Natural killer cell (primary cell): ENCODE results near the gene POU6F2. TPM values are rescaled to one million over a fixed set of nuclear protein-coding genes. Genes with fewer than 3 reads are reported as not detected.

Source experiments
- ATAC-seq, 3 donors: fragments of 150-1000 bp in 2 of 3; fragments of 200-7000 bp in 1 of 3; cut with Tn5 transposase; 1 replicate in 1 of 3; 2 replicates in 2 of 3; pipeline ENCODE4 v1.10.0; 2021; ENCODE audit warnings: mild to moderate bottlenecking in 2 of 3, moderate library complexity in 2 of 3
- DNase-seq, 2 donors: peaks; one replicate each; pipeline versions ENCODE4 v3.0.0 to v3.0.0-alpha.2; 2013 to 2021; ENCODE audit warnings: mixed read lengths in 1 of 2
- H3K27ac ChIP-seq: one replicate; pipeline ENCODE4 v1.5.1; 2013; ENCODE audit warnings: mild to moderate bottlenecking, low read length
- H3K27me3 ChIP-seq: one replicate; pipeline ENCODE4 v1.6.1; 2013; ENCODE audit warnings: low read length; ENCODE audit not compliant: control insufficient read depth, insufficient read depth
- H3K36me3 ChIP-seq: one replicate; pipeline ENCODE4 v1.6.1; 2013; ENCODE audit warnings: low read length; ENCODE audit not compliant: control insufficient read depth, insufficient read depth
- H3K4me1 ChIP-seq: one replicate; pipeline ENCODE4 v1.6.1; 2013; ENCODE audit warnings: low read length; ENCODE audit not compliant: control insufficient read depth, insufficient read depth
- H3K4me3 ChIP-seq: one replicate; pipeline ENCODE4 v1.5.1; 2013; ENCODE audit warnings: low read length
- H3K9me3 ChIP-seq: one replicate; pipeline ENCODE4 v1.6.1; 2013; ENCODE audit warnings: low read length; ENCODE audit not compliant: control insufficient read depth, insufficient read depth
- H3K27ac Mint-ChIP-seq, 2 donors: one replicate each; pipeline ENCODE4 v1.8.0; 2022; ENCODE audit warnings: mild to moderate bottlenecking in 2 of 2, mixed read lengths in 2 of 2, moderate library complexity in 1 of 2
- H3K27me3 Mint-ChIP-seq, 2 donors: one replicate each; pipeline ENCODE4 v1.8.0; 2022; ENCODE audit warnings: low read depth in 2 of 2, mixed read lengths in 2 of 2
- H3K36me3 Mint-ChIP-seq: one replicate; pipeline ENCODE4 v1.8.0; 2022; ENCODE audit warnings: mixed read lengths
- H3K4me1 Mint-ChIP-seq, 2 donors: one replicate each; pipeline ENCODE4 v1.8.0; 2022; ENCODE audit warnings: mixed read lengths in 2 of 2
- H3K4me3 Mint-ChIP-seq: one replicate; pipeline ENCODE4 v1.8.0; 2022; ENCODE audit warnings: mild to moderate bottlenecking, moderate library complexity, mixed read lengths
- H3K9me3 Mint-ChIP-seq, 2 donors: one replicate each; pipeline ENCODE4 v1.8.0; 2022; ENCODE audit warnings: mixed read lengths in 2 of 2
- CTCF ChIP-seq: fragments of 200-600 bp; IDR thresholded peaks from one replicate; pipeline ENCODE4 v1.8.0; 2022; ENCODE audit warnings: antibody characterized with exemption
- WGBS: methylation state at CpG from one replicate; pipeline ENCODE4 v1.1.7; 2013; ENCODE audit warnings: missing lambda C conversion rate; ENCODE audit not compliant: insufficient coverage; 5-methylcytosine and 5-hydroxymethylcytosine counted together
- intact Hi-C: fragments of 100-400 bp; cut with micrococcal nuclease; formaldehyde crosslinking; loops from one replicate; pipeline ENCODE4 v1.14.2; 2022
- total RNA-seq, 4 donors: library from RNA; stranded (reverse); fragments of 120-200 nt in 1 of 4; gene quantifications; one replicate each; pipeline versions ENCODE4 v1.2.3 to v1.2.4, GENCODE V29; 2013 to 2022

Gene POU6F2
- total RNA-seq, 3 donors from 2014 or later (not counting 1 experiment from before 2014, with no cell fraction given), result 0.28 to 0.29 TPM; not detected in 1

GRCh38 chr7:39033885-39034624, 56.3 kb downstream of the POU6F2 start:
- Mint-ChIP-seq H3K4me3 (no peak overlapping the region), H3K9me3 (no peaks in the 10 kb centered on the region), H3K27me3 (peaks cover 7 to 23% of the 10 kb centered on the region in 2 donors), H3K4me1 (no peaks in the 10 kb centered on the region), H3K27ac (no peak overlapping the region), H3K36me3 (no peaks in the 10 kb centered on the region)
- WGBS, result 85% methylated on average over 13 of the region's 13 CpGs
- no peaks in the 10 kb centered on the region for H3K36me3 ChIP-seq
- intact Hi-C loops, result no loop called here
- TF ChIP-seq CTCF, result no peak
- DNase-seq (no peak), ATAC-seq (no peak)
- H3K4me3 ChIP-seq, result no peak overlapping the region
- no peaks in the 10 kb centered on the region for H3K9me3 ChIP-seq
- H3K27me3 ChIP-seq, result no peaks in the 10 kb centered on the region
- H3K27ac ChIP-seq, result no peak overlapping the region
- H3K4me1 ChIP-seq, result no peaks in the 10 kb centered on the region

GRCh38 chr7:39035156-39035555, 57.4 kb downstream of the POU6F2 start:
- Histone ChIP-seq H3K9me3 (no peaks in the 10 kb centered on the region), H3K27me3 (no peaks in the 10 kb centered on the region), H3K36me3 (no peaks in the 10 kb centered on the region), H3K4me1 (no peaks in the 10 kb centered on the region), H3K4me3 (no peak overlapping the region), H3K27ac (no peak overlapping the region)
- DNase-seq, result no peak
- Mint-ChIP-seq H3K4me1 (no peaks in the 10 kb centered on the region), H3K36me3 (no peaks in the 10 kb centered on the region), H3K9me3 (no peaks in the 10 kb centered on the region), H3K4me3 (no peak overlapping the region), H3K27me3 (peaks cover 7 to 23% of the 10 kb centered on the region in 2 donors), H3K27ac (no peak overlapping the region)
- no peak for TF ChIP-seq CTCF
- WGBS, result 84% methylated on average over 4 of the region's 4 CpGs
- ATAC-seq, result no peak
- intact Hi-C loops, result no loop called here

- DNase-seq (no peak), ATAC-seq (no peak)
- Histone ChIP-seq H3K27ac (no peak overlapping the region), H3K27me3 (no peaks in the 10 kb centered on the region), H3K4me3 (no peak overlapping the region), H3K9me3 (no peaks in the 10 kb centered on the region), H3K4me1 (no peaks in the 10 kb centered on the region), H3K36me3 (no peaks in the 10 kb centered on the region)
- TF ChIP-seq CTCF, result no peak
- H3K27me3 Mint-ChIP-seq, result peaks cover 7 to 23% of the 10 kb centered on the region in 2 donors
- WGBS, result 97% methylated on average over 4 of the region's 4 CpGs
- H3K4me1 Mint-ChIP-seq, result no peaks in the 10 kb centered on the region
- H3K9me3 Mint-ChIP-seq, result no peaks in the 10 kb centered on the region
- intact Hi-C loops, result no loop called here
- H3K4me3 Mint-ChIP-seq, result no peak overlapping the region
- H3K36me3 Mint-ChIP-seq, result no peaks in the 10 kb centered on the region
- no peak overlapping the region for H3K27ac Mint-ChIP-seq
Measured at GRCh38 chr7:39035903-39036302, 58.2 kb downstream of the POU6F2 start.

- peaks cover 7 to 11% of the 10 kb centered on the region in 2 donors for H3K4me1 Mint-ChIP-seq
- ATAC-seq (peak in 1 of 3 donors; percentile 27), DNase-seq (no peak)
- no peak overlapping the region for H3K4me3 Mint-ChIP-seq
- no peaks in the 10 kb centered on the region for H3K9me3 Mint-ChIP-seq
- H3K36me3 Mint-ChIP-seq, result no peaks in the 10 kb centered on the region
- H3K27ac ChIP-seq, result no peak overlapping the region
- H3K27me3 Mint-ChIP-seq, result no peaks in the 10 kb centered on the region
- no peaks in the 10 kb centered on the region for H3K9me3 ChIP-seq
- intact Hi-C loops, result no loop called here
- no peaks in the 10 kb centered on the region for H3K36me3 ChIP-seq
- no peak overlapping the region for H3K4me3 ChIP-seq
- no peak overlapping the region for H3K27ac Mint-ChIP-seq
- TF ChIP-seq CTCF, result no peak
- H3K27me3 ChIP-seq, result no peaks in the 10 kb centered on the region
- no peaks in the 10 kb centered on the region for H3K4me1 ChIP-seq
- WGBS, result 67% methylated on average over 1 of the region's 1 CpG
Measured at GRCh38 chr7:39042670-39043069, 65.0 kb downstream of the POU6F2 start.
